ENCODE measurements around the gene AP1M1.

Gene AP1M1

DNA sequence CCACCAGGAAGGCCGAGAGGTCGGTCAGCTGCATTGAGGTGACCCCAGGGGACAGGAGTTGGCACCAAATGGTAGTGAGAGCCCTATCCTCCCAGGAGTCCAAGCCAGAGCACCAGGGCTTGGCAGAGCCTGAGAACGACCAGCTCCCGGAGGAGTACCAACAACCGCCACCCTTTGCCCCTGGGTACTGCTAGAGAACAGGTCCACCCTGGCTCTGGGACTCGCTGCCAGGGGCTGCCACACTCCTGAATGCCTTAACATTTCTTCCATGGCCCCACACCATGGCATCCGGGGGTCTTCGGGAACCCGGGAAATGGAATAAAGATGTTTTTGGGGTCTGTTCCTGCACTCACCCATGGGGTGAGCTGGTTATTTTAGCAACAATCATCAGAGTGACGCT lies 40.1 kb upstream of the AP1M1 start:
- TF ChIP-seq, protein P1, sequence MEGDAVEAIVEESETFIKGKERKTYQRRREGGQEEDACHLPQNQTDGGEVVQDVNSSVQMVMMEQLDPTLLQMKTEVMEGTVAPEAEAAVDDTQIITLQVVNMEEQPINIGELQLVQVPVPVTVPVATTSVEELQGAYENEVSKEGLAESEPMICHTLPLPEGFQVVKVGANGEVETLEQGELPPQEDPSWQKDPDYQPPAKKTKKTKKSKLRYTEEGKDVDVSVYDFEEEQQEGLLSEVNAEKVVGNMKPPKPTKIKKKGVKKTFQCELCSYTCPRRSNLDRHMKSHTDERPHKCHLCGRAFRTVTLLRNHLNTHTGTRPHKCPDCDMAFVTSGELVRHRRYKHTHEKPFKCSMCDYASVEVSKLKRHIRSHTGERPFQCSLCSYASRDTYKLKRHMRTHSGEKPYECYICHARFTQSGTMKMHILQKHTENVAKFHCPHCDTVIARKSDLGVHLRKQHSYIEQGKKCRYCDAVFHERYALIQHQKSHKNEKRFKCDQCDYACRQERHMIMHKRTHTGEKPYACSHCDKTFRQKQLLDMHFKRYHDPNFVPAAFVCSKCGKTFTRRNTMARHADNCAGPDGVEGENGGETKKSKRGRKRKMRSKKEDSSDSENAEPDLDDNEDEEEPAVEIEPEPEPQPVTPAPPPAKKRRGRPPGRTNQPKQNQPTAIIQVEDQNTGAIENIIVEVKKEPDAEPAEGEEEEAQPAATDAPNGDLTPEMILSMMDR (IDR thresholded peaks at IDR 0.05; ENCODE audit: insufficient read depth, low read depth, low read length, missing control alignments), result no peak
- DNase-seq (ENCODE audit: low read depth), result no peak
- H3K4me3 ChIP-seq (ENCODE audit: low read depth, low read length), result no peak overlapping the region

DNA sequence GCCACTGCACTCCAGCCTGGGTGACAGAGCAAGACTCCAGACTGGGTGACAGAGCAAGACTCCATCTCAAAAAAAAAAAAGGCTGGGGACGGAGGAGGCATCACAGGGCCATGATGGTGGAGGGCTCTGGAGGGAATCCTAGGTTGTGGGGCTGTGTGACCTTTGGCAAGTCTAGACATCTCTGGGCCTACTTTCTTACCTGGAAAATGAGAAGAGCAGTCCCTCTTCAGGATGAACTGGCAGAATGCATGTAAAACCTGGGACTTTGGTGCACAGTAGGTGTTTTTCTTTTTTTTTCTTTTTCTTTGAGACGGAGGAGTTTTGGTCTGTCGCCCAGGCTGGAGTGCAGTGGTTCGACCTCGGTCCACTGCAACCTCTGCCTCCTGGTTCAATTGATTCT lies 38.1 kb upstream of the AP1M1 start:
- TF ChIP-seq, protein P1 (IDR thresholded peaks at IDR 0.05; ENCODE audit: insufficient read depth, low read depth, low read length, missing control alignments), result no peak
- no peak overlapping the region for H3K4me3 ChIP-seq (ENCODE audit: low read depth, low read length)
- DNase-seq (ENCODE audit: low read depth), result no peak

DNA sequence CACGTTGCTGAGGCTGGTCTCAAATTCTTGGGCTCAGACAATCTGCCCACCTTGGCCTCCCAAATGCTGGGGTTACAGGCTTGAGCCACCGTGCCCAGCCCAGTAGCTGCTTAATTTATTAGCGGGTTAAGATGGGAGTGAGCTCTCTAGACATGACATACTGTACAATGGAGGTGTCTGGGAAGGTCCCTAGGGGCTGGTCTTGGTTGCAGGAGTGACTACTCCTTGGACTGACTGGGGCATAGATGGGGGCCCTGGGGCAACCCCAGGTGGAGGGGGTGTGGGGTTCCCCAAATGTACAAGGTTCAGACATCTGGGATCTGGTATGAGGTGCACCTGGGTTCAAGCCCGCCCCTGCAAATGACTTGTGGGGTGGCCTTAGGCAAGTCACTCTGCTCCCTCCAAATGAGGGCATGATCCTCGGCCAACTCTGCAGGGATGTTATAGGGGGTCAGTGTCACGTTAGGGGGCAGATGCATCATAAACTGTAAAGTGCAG lies 37.2 kb upstream of the AP1M1 start:
- TF ChIP-seq, protein P1 (IDR thresholded peaks at IDR 0.05; ENCODE audit: insufficient read depth, low read depth, low read length, missing control alignments), result no peak
- no peak overlapping the region for H3K4me3 ChIP-seq (ENCODE audit: low read depth, low read length)
- DNase-seq (ENCODE audit: low read depth), result no peak

DNA sequence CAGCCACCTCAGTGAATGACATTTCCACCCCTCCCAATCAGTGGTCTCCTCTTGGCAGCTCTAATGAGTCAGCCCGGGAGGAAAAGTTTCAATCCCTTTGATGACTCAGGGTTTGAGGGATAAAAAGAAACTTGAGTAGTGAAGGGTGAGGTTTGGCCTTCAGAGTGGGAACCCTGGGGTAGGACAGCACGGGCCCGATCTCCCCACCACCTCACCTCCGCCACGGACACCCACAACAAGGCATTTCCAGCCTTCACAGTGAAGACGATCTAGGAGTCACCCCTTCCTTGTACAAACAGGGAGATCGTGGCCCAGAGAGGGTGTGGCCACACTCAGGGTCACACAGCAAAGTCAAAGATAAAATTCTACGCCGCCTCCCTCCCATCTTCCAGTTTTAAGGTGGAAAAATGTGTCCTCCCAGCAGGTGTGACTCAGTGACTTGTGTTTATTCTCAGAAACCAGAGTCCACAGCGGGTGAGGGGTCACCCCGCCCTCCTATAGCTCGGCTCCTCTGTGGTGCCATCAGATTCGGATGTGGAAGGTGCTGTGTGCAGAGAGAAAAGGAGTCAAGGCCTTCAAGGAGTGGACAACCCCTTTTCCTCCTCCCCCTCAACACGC lies 36.7 kb upstream of the AP1M1 start:
- TF ChIP-seq, protein P1 (IDR thresholded peaks at IDR 0.05; ENCODE audit: insufficient read depth, low read depth, low read length, missing control alignments), result no peak
- no peak overlapping the region for H3K4me3 ChIP-seq (ENCODE audit: low read depth, low read length)
- DNase-seq (ENCODE audit: low read depth), result no peak

DNA sequence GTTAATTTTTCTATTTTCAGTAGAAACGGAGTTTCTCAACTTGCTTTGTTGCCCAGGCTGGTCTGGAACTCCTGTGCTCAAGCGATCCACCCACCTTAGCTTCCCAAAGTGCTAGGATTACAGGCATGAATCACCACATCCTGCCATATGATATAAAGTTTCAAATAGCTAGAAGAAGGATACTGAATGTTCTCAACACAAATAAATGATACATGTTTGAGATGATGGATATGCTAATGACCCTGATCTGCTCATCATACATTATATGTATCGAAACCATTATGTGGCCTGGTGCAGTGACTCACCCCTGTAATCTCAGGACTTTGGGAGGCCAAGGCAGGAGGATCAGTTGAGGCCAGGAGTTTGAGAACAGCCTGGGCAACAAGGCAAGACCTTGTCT lies 35.9 kb upstream of the AP1M1 start:
- TF ChIP-seq, protein P1 (IDR thresholded peaks at IDR 0.05; ENCODE audit: insufficient read depth, low read depth, low read length, missing control alignments), result no peak
- DNase-seq (ENCODE audit: low read depth), result no peak
- H3K4me3 ChIP-seq (ENCODE audit: low read depth, low read length), result no peak overlapping the region

DNA sequence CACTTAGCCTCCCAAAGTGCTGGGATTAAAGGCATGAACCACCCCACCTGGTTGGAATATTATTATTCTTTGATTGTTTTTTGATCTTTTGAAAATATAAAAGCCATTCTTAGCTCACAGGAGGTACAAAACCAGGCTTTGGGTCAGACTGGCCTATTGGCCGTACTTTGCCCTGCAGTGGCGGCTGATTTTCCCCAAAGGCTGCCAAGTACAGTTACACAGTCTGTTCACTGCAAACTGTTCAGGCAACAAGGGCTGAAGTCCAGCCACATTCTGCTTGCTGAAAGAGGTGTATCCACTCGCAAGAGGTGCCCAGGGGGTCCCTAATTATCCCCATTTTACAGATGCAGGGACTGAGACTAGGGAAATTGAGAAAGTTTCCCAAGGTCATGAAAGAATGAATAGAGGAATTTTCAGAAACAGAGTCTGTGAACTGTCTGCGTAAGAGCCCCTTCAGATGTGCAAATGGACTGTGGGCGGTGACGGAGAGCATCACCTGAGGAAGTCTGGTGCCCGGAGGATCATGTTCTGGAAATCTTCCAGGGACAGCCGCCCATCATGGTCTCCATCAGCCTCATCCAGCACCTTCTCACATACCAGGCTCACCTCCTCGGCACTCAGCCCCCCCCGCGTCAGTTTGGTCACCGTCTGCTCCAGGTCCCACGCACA lies 33.4 kb upstream of the AP1M1 start:
- no peak for DNase-seq (ENCODE audit: low read depth)
- TF ChIP-seq, protein P1 (IDR thresholded peaks at IDR 0.05; ENCODE audit: insufficient read depth, low read depth, low read length, missing control alignments), result no peak
- H3K4me3 ChIP-seq (ENCODE audit: low read depth, low read length), result no peak overlapping the region

Measured in GM12865 (cell line).